Mucosa of rectum (tissue), 2 donors: ENCODE results near the gene GPR141.

ENCODE experiments used
- H3K27ac ChIP-seq, 2 donors: one replicate each; pipeline ENCODE4 v1.7.0; 2013; ENCODE audit warnings: inconsistent platforms in 2 of 2, low read depth in 2 of 2, low read length in 2 of 2
- H3K27me3 ChIP-seq, 2 donors: one replicate each; pipeline ENCODE4 v1.7.0; 2013; ENCODE audit warnings: low read length in 2 of 2; ENCODE audit not compliant: control insufficient read depth in 2 of 2, insufficient read depth in 2 of 2
- H3K36me3 ChIP-seq, 2 donors: one replicate each; pipeline ENCODE4 v1.7.0; 2013; ENCODE audit warnings: low read length in 2 of 2; ENCODE audit not compliant: control insufficient read depth in 2 of 2, insufficient read depth in 2 of 2
- H3K4me1 ChIP-seq, 2 donors: one replicate each; pipeline ENCODE4 v1.7.0; 2013; ENCODE audit warnings: low read length in 2 of 2, mild to moderate bottlenecking in 1 of 2; ENCODE audit not compliant: control insufficient read depth in 2 of 2, insufficient read depth in 2 of 2
- H3K4me3 ChIP-seq, 2 donors: one replicate each; pipeline ENCODE4 v1.7.0; 2013; ENCODE audit warnings: low read length in 2 of 2
- H3K9ac ChIP-seq, 2 donors: one replicate each; pipeline ENCODE4 v1.7.0; 2013; ENCODE audit warnings: low read length in 2 of 2, low read depth in 1 of 2, mild to moderate bottlenecking in 1 of 2
- H3K9me3 ChIP-seq, 2 donors: one replicate each; pipeline ENCODE4 v1.7.0; 2013; ENCODE audit warnings: low read length in 2 of 2; ENCODE audit not compliant: control insufficient read depth in 2 of 2
- donor health status: healthy.
- donor health status: Normal muscosa, but diverticular disease.

GPR141 gene

GRCh38 chr7:37663693-37664092, 19.9 kb upstream of the GPR141 start:
- Histone ChIP-seq H3K27me3 (no peaks in the 10 kb centered on the region), H3K4me1 (no peaks in the 10 kb centered on the region), H3K9ac (no peak overlapping the region), H3K4me3 (no peak overlapping the region), H3K27ac (no peak overlapping the region), H3K36me3 (no peaks in the 10 kb centered on the region), H3K9me3 (no peaks in the 10 kb centered on the region)

- Histone ChIP-seq H3K4me3 (no peak overlapping the region), H3K27me3 (no peaks in the 10 kb centered on the region), H3K36me3 (no peaks in the 10 kb centered on the region), H3K9me3 (no peaks in the 10 kb centered on the region), H3K4me1 (no peaks in the 10 kb centered on the region), H3K9ac (no peak overlapping the region), H3K27ac (no peak overlapping the region)
These were observed 18.1 kb upstream of the GPR141 start for GRCh38 chr7:37665352-37666022.

- Histone ChIP-seq H3K27ac (no peak overlapping the region), H3K9me3 (no peaks in the 10 kb centered on the region), H3K36me3 (no peaks in the 10 kb centered on the region), H3K27me3 (no peaks in the 10 kb centered on the region), H3K4me3 (no peak overlapping the region), H3K9ac (no peak overlapping the region), H3K4me1 (no peaks in the 10 kb centered on the region)
These were observed 17.4 kb upstream of the GPR141 start for GRCh38 chr7:37666026-37666799.

- Histone ChIP-seq H3K4me3 (no peak overlapping the region), H3K9ac (no peak overlapping the region), H3K36me3 (no peaks in the 10 kb centered on the region), H3K27me3 (no peaks in the 10 kb centered on the region), H3K9me3 (no peaks in the 10 kb centered on the region), H3K4me1 (no peaks in the 10 kb centered on the region), H3K27ac (no peak overlapping the region)
These were observed 13.7 kb upstream of the GPR141 start for GRCh38 chr7:37669818-37670217.

- H3K27me3 ChIP-seq: no peaks in the 10 kb centered on the region
- H3K4me3 ChIP-seq: no peak overlapping the region
- no peak overlapping the region for H3K27ac ChIP-seq
- H3K9ac ChIP-seq: no peak overlapping the region
- no peaks in the 10 kb centered on the region for H3K36me3 ChIP-seq
- H3K9me3 ChIP-seq: no peaks in the 10 kb centered on the region
- no peaks in the 10 kb centered on the region for H3K4me1 ChIP-seq
These were observed 13.1 kb upstream of the GPR141 start for GRCh38 chr7:37670436-37670835.

GRCh38 chr7:37671876-37672275, 11.7 kb upstream of the GPR141 start:
- no peaks in the 10 kb centered on the region for H3K36me3 ChIP-seq
- no peaks in the 10 kb centered on the region for H3K4me1 ChIP-seq
- no peaks in the 10 kb centered on the region for H3K9me3 ChIP-seq
- H3K27ac ChIP-seq: no peak overlapping the region
- no peaks in the 10 kb centered on the region for H3K27me3 ChIP-seq
- no peak overlapping the region for H3K9ac ChIP-seq
- H3K4me3 ChIP-seq: no peak overlapping the region

GRCh38 chr7:37672926-37673325, 10.6 kb upstream of the GPR141 start:
- Histone ChIP-seq H3K36me3 (no peaks in the 10 kb centered on the region), H3K9me3 (no peaks in the 10 kb centered on the region), H3K27me3 (no peaks in the 10 kb centered on the region), H3K9ac (no peak overlapping the region), H3K27ac (no peak overlapping the region), H3K4me1 (no peaks in the 10 kb centered on the region), H3K4me3 (no peak overlapping the region)

GRCh38 chr7:37673523-37673922, 10.0 kb upstream of the GPR141 start:
- H3K36me3 ChIP-seq: no peaks in the 10 kb centered on the region
- no peak overlapping the region for H3K27ac ChIP-seq
- no peaks in the 10 kb centered on the region for H3K27me3 ChIP-seq
- H3K4me1 ChIP-seq: no peaks in the 10 kb centered on the region
- H3K9ac ChIP-seq: no peak overlapping the region
- no peaks in the 10 kb centered on the region for H3K9me3 ChIP-seq
- no peak overlapping the region for H3K4me3 ChIP-seq

GRCh38 chr7:37674531-37674930, 9.0 kb upstream of the GPR141 start:
- Histone ChIP-seq H3K9ac (no peak overlapping the region), H3K4me1 (no peaks in the 10 kb centered on the region), H3K36me3 (no peaks in the 10 kb centered on the region), H3K4me3 (no peak overlapping the region), H3K9me3 (no peaks in the 10 kb centered on the region), H3K27ac (no peak overlapping the region), H3K27me3 (no peaks in the 10 kb centered on the region)

GRCh38 chr7:37675749-37676148, 7.8 kb upstream of the GPR141 start:
- H3K27ac ChIP-seq: no peak overlapping the region
- no peaks in the 10 kb centered on the region for H3K9me3 ChIP-seq

More at GRCh38 chr7:37675749-37676148, 7.8 kb upstream of the GPR141 start:
- H3K36me3 ChIP-seq: no peaks in the 10 kb centered on the region
- H3K4me3 ChIP-seq: no peak overlapping the region
- H3K9ac ChIP-seq: no peak overlapping the region
- no peaks in the 10 kb centered on the region for H3K27me3 ChIP-seq
- H3K4me1 ChIP-seq: no peaks in the 10 kb centered on the region
